HEK293 (cell line): ENCODE results near the gene PSMD2.

Experiments used
- KLF16 ChIP-seq: fragments of 450-650 bp; formaldehyde crosslinking; IDR thresholded peaks from 2 replicates; pipeline ENCODE4 v1.5.1; 2017; ENCODE audit warnings: missing biosample characterization, missing genetic modification characterization
- YY1 ChIP-seq: fragments of 450-650 bp; formaldehyde crosslinking; IDR thresholded peaks from 2 replicates; pipeline ENCODE4 v1.5.1; 2018; ENCODE audit warnings: missing biosample characterization, missing genetic modification characterization
- ZBTB48 ChIP-seq: fragments of 450-650 bp; formaldehyde crosslinking; IDR thresholded peaks from 2 replicates; pipeline ENCODE4 v1.5.1; 2016; ENCODE audit warnings: missing biosample characterization, missing genetic modification characterization
- ZFP69B ChIP-seq: fragments of 450-650 bp; formaldehyde crosslinking; IDR thresholded peaks from 2 replicates; pipeline ENCODE4 v1.5.1; 2016; ENCODE audit warnings: missing biosample characterization, missing genetic modification characterization
- ZNF24 ChIP-seq: fragments of 450-650 bp; formaldehyde crosslinking; IDR thresholded peaks from 2 replicates; pipeline ENCODE4 v1.5.1; 2016; ENCODE audit warnings: missing biosample characterization, missing genetic modification characterization
- ZNF274 ChIP-seq, 2 experiments: fragments of 200-500 bp in 1 of 2; fragments of 450-650 bp in 1 of 2; sonication (Bioruptor generic) in 1 of 2; formaldehyde crosslinking in 1 of 2; IDR thresholded peaks; 2 replicates each; pipeline versions ENCODE4 v1.5.1 to v1.6.1; 2014 to 2016; ENCODE audit warnings: borderline replicate concordance in 1 of 2, inconsistent platforms in 1 of 2, low read length in 1 of 2, missing biosample characterization in 1 of 2, missing genetic modification characterization in 1 of 2
- ZNF416 ChIP-seq: fragments of 450-650 bp; formaldehyde crosslinking; IDR thresholded peaks from 2 replicates; pipeline ENCODE4 v1.5.1; 2016; ENCODE audit warnings: missing biosample characterization, missing genetic modification characterization
- ZNF658 ChIP-seq: fragments of 450-650 bp; formaldehyde crosslinking; IDR thresholded peaks from 2 replicates; pipeline ENCODE4; 2016; ENCODE audit warnings: missing biosample characterization, missing genetic modification characterization
- ZNF660 ChIP-seq: fragments of 450-650 bp; IDR thresholded peaks from 2 replicates; pipeline ENCODE4 v1.5.1; 2018; ENCODE audit warnings: missing biosample characterization, mild to moderate bottlenecking, missing genetic modification characterization
- TF ChIP-seq, protein P1 (sequence below): fragments of 450-650 bp; formaldehyde crosslinking; IDR thresholded peaks from 2 replicates; pipeline ENCODE4 v1.5.1; 2016; ENCODE audit warnings: missing biosample characterization, missing genetic modification characterization
- TF ChIP-seq, protein P2 (sequence below): fragments of 450-650 bp; formaldehyde crosslinking; IDR thresholded peaks from 2 replicates; pipeline ENCODE4 v1.5.1; 2016; ENCODE audit warnings: missing biosample characterization, missing genetic modification characterization, borderline replicate concordance
- TF ChIP-seq, protein P3 (sequence below): fragments of 450-650 bp; formaldehyde crosslinking; IDR thresholded peaks from 2 replicates; pipeline ENCODE4 v1.5.1; 2016; ENCODE audit warnings: missing biosample characterization, missing genetic modification characterization
- TF ChIP-seq, protein P4 (sequence below): fragments of 450-650 bp; formaldehyde crosslinking; IDR thresholded peaks from 2 replicates; pipeline ENCODE4 v1.5.1; 2017; ENCODE audit warnings: missing biosample characterization, missing genetic modification characterization

DNA sequence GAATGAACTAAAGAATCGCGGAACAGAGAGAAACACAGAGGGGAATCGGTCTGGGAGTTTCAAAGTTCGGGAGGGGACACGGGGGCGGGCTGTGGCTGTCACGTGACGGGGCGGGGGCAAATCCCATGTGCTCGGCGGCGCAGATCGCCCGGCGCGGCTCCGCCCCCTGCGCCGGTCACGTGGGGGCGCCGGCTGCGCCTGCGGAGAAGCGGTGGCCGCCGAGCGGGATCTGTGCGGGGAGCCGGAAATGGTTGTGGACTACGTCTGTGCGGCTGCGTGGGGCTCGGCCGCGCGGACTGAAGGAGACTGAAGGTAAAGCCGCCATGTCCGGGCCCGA is 15.3 kb downstream of the PSMD2 start, which contains the start of gene EIF4G1:
- TF ChIP-seq, protein P1, sequence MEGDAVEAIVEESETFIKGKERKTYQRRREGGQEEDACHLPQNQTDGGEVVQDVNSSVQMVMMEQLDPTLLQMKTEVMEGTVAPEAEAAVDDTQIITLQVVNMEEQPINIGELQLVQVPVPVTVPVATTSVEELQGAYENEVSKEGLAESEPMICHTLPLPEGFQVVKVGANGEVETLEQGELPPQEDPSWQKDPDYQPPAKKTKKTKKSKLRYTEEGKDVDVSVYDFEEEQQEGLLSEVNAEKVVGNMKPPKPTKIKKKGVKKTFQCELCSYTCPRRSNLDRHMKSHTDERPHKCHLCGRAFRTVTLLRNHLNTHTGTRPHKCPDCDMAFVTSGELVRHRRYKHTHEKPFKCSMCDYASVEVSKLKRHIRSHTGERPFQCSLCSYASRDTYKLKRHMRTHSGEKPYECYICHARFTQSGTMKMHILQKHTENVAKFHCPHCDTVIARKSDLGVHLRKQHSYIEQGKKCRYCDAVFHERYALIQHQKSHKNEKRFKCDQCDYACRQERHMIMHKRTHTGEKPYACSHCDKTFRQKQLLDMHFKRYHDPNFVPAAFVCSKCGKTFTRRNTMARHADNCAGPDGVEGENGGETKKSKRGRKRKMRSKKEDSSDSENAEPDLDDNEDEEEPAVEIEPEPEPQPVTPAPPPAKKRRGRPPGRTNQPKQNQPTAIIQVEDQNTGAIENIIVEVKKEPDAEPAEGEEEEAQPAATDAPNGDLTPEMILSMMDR (tag by site-specific recombination), result no peak
- TF ChIP-seq ZFP69B (no peak), ZNF274 (IDR thresholded peaks at IDR 0.05; ENCODE audit: low read length) (no peak), ZNF274 (tag by site-specific recombination; IDR thresholded peaks at IDR 0.05; ENCODE audit: borderline replicate concordance) (no peak), ZBTB48 (no peak), ZNF24 (no peak), ZNF658 (no peak), ZNF660 (no peak), YY1 (no peak), KLF16 (no peak), ZNF416 (tag by site-specific recombination) (no peak)
- TF ChIP-seq, protein P2, sequence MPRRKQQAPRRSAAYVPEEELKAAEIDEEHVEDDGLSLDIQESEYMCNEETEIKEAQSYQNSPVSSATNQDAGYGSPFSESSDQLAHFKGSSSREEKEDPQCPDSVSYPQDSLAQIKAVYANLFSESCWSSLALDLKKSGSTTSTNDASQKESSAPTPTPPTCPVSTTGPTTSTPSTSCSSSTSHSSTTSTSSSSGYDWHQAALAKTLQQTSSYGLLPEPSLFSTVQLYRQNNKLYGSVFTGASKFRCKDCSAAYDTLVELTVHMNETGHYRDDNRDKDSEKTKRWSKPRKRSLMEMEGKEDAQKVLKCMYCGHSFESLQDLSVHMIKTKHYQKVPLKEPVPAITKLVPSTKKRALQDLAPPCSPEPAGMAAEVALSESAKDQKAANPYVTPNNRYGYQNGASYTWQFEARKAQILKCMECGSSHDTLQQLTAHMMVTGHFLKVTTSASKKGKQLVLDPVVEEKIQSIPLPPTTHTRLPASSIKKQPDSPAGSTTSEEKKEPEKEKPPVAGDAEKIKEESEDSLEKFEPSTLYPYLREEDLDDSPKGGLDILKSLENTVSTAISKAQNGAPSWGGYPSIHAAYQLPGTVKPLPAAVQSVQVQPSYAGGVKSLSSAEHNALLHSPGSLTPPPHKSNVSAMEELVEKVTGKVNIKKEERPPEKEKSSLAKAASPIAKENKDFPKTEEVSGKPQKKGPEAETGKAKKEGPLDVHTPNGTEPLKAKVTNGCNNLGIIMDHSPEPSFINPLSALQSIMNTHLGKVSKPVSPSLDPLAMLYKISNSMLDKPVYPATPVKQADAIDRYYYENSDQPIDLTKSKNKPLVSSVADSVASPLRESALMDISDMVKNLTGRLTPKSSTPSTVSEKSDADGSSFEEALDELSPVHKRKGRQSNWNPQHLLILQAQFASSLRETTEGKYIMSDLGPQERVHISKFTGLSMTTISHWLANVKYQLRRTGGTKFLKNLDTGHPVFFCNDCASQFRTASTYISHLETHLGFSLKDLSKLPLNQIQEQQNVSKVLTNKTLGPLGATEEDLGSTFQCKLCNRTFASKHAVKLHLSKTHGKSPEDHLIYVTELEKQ, result no peak
- TF ChIP-seq, protein P3, sequence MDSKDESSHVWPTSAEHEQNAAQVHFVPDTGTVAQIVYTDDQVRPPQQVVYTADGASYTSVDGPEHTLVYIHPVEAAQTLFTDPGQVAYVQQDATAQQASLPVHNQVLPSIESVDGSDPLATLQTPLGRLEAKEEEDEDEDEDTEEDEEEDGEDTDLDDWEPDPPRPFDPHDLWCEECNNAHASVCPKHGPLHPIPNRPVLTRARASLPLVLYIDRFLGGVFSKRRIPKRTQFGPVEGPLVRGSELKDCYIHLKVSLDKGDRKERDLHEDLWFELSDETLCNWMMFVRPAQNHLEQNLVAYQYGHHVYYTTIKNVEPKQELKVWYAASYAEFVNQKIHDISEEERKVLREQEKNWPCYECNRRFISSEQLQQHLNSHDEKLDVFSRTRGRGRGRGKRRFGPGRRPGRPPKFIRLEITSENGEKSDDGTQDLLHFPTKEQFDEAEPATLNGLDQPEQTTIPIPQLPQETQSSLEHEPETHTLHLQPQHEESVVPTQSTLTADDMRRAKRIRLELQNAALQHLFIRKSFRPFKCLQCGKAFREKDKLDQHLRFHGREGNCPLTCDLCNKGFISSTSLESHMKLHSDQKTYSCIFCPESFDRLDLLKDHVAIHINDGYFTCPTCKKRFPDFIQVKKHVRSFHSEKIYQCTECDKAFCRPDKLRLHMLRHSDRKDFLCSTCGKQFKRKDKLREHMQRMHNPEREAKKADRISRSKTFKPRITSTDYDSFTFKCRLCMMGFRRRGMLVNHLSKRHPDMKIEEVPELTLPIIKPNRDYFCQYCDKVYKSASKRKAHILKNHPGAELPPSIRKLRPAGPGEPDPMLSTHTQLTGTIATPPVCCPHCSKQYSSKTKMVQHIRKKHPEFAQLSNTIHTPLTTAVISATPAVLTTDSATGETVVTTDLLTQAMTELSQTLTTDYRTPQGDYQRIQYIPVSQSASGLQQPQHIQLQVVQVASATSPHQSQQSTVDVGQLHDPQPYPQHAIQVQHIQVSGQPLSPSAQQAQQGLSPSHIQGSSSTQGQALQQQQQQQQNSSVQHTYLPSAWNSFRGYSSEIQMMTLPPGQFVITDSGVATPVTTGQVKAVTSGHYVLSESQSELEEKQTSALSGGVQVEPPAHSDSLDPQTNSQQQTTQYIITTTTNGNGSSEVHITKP, result no peak; the same call in 1 of the 2 replicates
- TF ChIP-seq, protein P4, sequence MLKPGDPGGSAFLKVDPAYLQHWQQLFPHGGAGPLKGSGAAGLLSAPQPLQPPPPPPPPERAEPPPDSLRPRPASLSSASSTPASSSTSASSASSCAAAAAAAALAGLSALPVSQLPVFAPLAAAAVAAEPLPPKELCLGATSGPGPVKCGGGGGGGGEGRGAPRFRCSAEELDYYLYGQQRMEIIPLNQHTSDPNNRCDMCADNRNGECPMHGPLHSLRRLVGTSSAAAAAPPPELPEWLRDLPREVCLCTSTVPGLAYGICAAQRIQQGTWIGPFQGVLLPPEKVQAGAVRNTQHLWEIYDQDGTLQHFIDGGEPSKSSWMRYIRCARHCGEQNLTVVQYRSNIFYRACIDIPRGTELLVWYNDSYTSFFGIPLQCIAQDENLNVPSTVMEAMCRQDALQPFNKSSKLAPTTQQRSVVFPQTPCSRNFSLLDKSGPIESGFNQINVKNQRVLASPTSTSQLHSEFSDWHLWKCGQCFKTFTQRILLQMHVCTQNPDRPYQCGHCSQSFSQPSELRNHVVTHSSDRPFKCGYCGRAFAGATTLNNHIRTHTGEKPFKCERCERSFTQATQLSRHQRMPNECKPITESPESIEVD (tag by site-specific recombination), result no peak
